Ishikawa (cell line): ENCODE results near the gene PMEPA1.

Experiments
- CEBPB ChIP-seq: IDR thresholded peaks from 2 replicates; pipeline ENCODE4 v1.6.1; 2012
- CREB1 ChIP-seq: IDR thresholded peaks from 2 replicates; pipeline ENCODE4 v1.6.1; 2012; ENCODE audit warnings: low read depth
- EGR1 ChIP-seq: IDR thresholded peaks from 2 replicates; pipeline ENCODE4 v1.6.1; 2012
- EP300 ChIP-seq: IDR thresholded peaks from 2 replicates; pipeline ENCODE4 v1.6.1; 2012; ENCODE audit warnings: borderline replicate concordance
- MAX ChIP-seq: IDR thresholded peaks from 2 replicates; pipeline ENCODE4 v1.6.1; 2012
- NFIC ChIP-seq: IDR thresholded peaks from 2 replicates; pipeline ENCODE4 v1.6.1; 2012
- RAD21 ChIP-seq: IDR thresholded peaks from 2 replicates; pipeline ENCODE4 v1.6.1; 2012; ENCODE audit warnings: low read depth
- REST ChIP-seq: IDR thresholded peaks from 2 replicates; pipeline ENCODE4 v1.6.1; 2012; ENCODE audit warnings: low read depth, mild to moderate bottlenecking
- TAF1 ChIP-seq: IDR thresholded peaks from 2 replicates; pipeline ENCODE4 v1.6.1; 2012; ENCODE audit warnings: low read depth, mild to moderate bottlenecking
- TCF12 ChIP-seq: IDR thresholded peaks from 2 replicates; pipeline ENCODE4 v1.6.1; 2012; ENCODE audit warnings: low read depth
- YY1 ChIP-seq: IDR thresholded peaks from 2 replicates; pipeline ENCODE4 v1.6.1; 2012; ENCODE audit warnings: low read depth
- ZBTB7A ChIP-seq: IDR thresholded peaks from 2 replicates; pipeline ENCODE4 v1.6.1; 2012; ENCODE audit warnings: low read depth

- no peak for TF ChIP-seq ZBTB7A
- TF ChIP-seq EP300: no peak
- no peak for TF ChIP-seq RAD21
- no peak for TF ChIP-seq TAF1
- no peak for TF ChIP-seq CEBPB
- no peak for TF ChIP-seq YY1
- TF ChIP-seq REST: no peak
- no peak for TF ChIP-seq NFIC
- no peak for TF ChIP-seq MAX
- TF ChIP-seq EGR1: no peak
- no peak for TF ChIP-seq CREB1
- TF ChIP-seq TCF12: no peak
Measured at GRCh38 chr20:57622201-57622570, 87.6 kb downstream of the PMEPA1 start.
